Stomach (tissue), 4 donors: ENCODE results near the gene ID4.

Source experiments
- CTCF ChIP-seq, 7 experiments: fragments of 450-650 bp in 4 of 7; fragments of 200-600 bp in 3 of 7; sonication (generic) in 3 of 7; IDR thresholded peaks; one replicate each; pipeline ENCODE4 v1.5.1; 2016 to 2019; ENCODE audit warnings: antibody characterized with exemption in 7 of 7, control low read depth in 2 of 7, mild to moderate bottlenecking in 1 of 7
- POLR2A ChIP-seq, 4 donors: fragments of 450-650 bp; IDR thresholded peaks; one replicate each; pipeline ENCODE4 v1.6.1; 2016; ENCODE audit warnings: antibody characterized with exemption in 4 of 4, control low read depth in 2 of 4, mild to moderate bottlenecking in 1 of 4, moderate library complexity in 1 of 4
- POLR2AphosphoS5 ChIP-seq, 3 donors: sonication (generic); formaldehyde crosslinking; IDR thresholded peaks; one replicate each; pipeline ENCODE4 v1.6.1; 2016; ENCODE audit warnings: antibody characterized with exemption in 3 of 3

GRCh38 chr6:19849755-19850154 is 12.6 kb downstream of the ID4 start:
- no peak for TF ChIP-seq CTCF (IDR thresholded peaks at IDR 0.05)
- no peak for TF ChIP-seq POLR2A (IDR thresholded peaks at IDR 0.05)
- no peak for TF ChIP-seq POLR2AphosphoS5 (IDR thresholded peaks at IDR 0.05)
